Femur (tissue), 1 donor: ENCODE results near the gene VIT.

Experiments used
- DNase-seq: peaks from one replicate; pipeline ENCODE4 v3.0.0-alpha.2; 2017

Gene VIT

DNA sequence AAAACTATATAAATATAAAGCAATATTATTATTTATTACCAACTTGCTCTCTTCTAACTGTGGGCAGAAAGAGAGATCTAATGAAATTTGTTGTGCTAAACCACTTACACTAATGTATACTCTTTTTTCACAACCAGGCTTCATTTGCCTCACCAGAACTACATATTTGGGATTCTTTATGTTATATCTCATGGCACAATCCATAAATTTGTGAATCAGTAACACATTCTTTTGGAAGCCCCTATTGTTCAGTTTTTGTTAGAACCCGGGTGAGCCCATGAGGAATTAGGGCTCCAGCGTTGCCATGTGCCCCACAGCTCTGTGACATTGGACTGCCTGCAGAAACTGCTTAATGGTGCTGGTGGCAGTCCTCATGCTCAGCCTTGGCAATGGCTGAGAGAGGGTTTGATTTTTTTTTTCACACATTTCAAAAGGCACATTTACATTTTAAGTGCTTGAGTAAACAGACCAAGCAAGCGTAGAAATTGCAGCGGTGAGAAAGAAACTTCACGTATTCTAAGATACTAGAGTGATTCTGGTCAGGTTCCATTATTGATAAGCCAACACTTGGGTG, 15.3 kb downstream of the VIT start:
- DNase-seq: no peak

DNA sequence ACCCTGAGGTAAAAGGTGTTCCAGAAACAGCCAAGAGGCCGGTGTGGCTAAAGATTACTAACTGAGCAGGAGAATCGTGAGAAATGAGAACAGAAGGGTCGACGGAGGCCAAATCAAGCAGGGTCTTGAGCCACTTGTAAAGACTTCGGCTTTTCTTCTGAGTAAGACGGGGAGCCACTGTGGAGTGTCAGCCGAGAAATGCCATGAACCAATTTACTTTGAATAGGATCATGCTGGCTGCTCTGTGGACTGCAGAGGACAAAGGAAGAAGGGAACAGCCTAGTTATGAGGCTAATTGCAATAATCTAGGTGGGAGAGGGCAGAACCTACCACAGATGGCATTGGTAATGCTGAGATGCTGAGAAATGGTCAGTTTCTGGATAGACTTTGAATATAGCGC, 16.8 kb downstream of the VIT start:
- no peak for DNase-seq

DNA sequence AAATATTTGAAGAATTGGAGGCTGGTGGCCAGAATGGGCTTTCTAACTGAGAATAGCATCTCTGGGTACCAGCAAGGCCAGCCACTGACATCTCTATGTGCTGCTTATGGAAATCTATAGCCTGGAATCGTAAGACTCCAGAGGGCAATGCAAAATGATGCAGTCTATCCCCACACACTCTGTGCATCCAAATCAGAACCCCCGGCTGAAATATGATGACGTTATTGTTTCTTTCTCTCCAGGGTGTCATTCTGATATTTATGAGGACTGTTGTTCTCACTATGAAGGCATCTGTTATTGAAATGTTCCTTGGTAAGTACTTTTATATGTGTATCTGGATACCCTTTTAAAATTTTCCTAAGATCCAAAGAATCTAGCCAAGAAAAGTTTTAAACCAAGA, 19.6 kb downstream of the VIT start:
- DNase-seq: no peak

DNA sequence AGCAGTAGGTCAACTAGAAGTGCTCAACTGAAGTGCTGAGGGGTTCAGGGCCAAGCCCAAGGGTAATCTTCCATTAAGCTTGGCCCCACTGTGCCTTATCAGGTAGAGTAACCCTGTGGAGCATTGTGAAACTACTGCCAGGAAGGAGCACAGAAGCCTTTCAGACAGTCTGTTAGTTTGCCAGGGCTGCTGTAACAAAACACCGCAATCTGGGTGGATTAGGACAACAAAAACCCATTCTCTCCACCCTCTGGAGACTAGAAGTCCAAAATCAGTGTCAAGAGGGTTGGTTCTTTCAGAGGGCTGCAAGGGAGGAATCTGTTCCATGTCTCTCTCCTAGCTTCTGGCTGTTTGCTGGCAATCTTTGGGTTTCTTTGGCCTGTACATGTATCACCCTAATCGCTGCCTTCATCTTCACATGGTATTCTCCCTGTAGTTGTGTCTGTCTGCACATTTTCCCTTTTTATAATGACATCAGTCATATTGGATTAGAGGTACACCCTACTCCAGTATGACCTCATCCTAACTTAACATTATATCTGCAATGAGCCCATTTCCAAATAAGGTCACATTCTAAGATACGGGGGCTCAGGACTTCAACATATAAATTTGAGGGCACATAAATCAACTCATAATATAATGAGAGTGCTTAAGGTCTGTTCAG, 21.2 kb downstream of the VIT start:
- DNase-seq: no peak

DNA sequence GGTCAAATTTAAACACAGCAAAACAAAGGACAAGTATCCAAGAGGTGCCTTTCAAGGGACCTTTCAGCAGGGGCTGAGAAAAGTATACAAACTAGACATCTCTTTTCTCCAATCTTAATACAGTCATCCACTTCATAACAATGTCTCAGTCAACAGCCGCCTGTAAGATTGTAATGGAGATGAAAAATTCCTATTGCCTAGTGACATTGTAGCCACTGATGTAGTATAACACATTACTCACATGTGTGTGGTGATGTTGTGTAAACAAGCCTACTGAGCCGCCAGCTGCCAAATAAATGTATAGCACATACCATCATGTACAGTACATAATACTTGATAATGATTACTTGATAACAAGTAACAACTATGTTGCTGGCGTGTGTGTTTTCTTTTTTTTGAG, 31.0 kb downstream of the VIT start:
- no peak for DNase-seq

DNA sequence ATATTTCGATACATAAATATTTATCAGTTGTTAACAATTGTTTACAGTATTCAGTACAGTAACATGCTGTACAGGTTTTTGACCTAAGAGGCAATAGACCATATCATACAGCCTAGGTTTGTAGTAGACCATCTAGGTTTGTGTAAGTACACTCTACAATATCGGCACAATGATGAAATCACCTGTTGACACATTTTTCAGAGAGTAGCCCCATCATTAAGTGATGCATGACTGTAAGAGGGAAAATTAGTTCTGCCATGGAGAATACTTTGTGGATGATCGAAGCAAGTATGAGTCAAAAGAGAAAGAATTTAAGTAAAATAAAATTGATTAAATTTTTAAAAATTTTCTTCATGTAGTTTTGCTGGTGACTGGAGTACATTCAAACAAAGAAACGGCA, 32.6 kb downstream of the VIT start:
- no peak for DNase-seq

DNA sequence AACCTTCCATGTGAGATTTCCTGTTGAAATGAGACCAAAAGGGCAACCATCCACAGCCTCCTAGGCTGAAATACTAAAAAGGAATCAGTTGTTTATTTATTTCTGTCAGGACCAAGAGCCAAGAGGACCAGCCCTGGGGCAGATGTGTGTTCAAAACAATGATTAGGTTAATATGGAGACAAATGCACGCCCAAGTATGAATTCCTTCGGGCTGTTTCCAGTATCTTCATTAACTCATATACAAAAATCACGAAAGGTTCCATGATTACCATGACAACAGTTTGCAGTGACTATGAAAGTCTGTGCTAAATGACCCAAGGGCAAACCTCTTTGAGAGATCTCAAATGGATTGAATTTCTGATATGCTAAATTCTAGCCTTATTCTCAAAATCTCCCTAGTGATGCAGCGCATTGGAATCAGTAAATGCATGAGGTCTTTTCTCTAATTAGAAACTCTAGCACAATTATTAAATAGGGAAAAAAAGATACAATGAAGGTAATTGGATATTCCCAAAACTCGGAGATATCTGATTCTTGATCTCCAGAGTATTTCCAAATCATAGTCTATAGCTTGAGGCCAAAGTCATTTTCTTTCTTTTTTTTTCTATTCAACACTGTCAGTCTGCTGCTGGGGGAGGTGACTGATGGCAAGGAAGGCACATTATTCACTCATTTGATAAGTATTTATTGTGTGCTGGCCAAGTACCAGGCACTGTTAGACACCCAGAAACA, 35.6 kb downstream of the VIT start:
- peak; percentile 41 for DNase-seq

DNA sequence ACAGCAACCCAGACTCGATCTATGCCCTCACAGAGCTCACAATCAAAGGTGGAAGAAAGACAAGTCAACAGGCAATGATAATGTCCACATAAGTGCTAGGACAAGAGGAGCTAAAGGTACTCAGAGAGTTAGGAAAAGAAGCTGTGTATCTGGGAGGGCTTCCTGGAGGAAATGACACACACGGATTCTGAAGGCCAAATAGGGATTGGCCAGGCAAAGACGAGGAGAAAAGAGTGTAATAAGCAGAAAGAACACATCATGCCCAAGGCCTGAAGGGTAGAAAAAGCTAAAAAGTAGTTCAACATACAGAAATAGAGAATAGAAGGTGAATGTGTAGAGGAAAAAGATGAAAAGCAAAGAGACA, 36.1 kb downstream of the VIT start:
- DNase-seq: no peak

DNA sequence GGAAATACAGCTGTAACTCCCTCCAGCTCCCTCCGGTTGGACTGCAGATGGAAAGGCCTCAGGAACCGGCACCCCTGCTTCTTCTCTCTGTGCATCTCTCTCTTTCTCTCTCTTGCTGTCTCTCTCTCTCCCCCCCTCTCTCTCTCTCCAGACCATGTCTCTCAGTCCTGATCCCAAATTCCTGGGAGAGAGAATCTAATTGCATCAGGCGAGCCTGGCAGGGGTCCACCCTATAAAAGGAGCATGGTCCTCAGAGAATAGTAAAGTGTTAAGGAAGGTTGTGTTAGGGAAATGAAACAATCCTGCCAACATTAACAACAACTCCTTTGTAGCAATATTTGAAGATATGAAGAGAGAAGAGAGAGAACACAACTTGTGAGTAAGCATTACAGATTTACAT, 36.7 kb downstream of the VIT start:
- DNase-seq: no peak

DNA sequence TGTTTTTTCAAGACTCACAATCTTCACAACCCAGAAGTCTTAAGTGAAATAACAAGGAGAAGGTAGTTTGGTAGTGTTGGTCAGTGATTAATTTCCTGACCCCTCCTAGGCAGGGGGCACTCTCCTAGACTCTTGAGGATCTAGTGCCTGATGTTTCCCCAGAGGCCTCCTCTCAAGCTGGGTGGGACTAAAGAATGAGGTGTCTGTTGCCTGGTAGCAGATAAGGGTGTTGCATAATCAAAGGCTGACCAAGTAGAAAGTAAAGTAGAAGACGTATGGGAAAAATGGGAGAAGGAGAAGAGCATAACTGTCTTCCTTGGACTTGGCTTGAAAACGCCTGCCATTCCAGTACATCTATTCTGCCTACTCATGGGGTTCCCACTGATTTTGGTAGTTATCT, 37.8 kb downstream of the VIT start:
- no peak for DNase-seq

DNA sequence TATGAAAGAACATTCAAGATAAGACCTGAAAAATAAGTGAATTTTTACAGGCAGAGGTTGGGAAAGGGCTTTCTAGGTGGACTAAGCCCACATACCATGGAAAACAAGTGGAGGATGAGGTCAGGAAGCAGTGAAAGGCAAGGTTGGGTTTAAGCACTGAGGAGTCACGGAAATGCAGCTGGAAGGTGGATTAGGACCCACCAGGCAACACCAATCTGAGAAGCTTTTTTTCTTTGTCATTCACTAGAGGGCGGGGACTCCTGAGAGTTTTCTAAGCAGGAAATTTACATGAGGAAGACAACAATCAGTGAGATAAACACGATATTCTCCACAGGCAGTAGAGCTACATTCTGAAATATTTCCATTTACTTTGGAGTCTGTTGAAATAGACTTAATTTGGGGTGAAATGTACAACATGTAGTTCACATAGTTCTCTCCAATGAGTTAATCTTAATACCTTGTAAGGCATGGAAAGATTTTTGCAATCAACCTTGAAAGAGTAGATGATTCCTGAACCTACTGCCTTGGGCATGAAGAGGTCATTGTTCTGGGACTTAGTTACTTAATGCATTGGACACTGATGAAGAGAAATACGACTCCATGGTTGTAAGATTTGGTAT, 40.7 kb downstream of the VIT start:
- DNase-seq: no peak

DNA sequence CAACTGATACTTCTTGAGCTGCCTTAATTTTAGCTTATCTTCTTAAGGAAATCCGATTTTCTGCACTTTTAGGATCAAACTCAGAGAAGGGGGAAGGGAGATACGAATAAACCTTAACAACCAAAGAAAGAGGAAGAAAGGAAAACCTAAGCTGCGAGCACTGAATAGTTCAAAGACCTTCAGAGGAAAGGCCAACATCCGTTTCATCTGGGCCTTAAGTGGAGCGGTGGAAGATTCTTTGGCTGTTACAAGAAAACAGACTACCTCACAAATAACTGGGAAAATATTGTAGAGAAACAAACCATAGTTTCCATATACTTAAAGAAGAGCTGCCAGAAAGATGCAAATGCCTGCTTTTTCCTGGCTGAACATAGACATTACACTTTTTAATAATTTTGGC, 43.6 kb downstream of the VIT start:
- no peak for DNase-seq

DNA sequence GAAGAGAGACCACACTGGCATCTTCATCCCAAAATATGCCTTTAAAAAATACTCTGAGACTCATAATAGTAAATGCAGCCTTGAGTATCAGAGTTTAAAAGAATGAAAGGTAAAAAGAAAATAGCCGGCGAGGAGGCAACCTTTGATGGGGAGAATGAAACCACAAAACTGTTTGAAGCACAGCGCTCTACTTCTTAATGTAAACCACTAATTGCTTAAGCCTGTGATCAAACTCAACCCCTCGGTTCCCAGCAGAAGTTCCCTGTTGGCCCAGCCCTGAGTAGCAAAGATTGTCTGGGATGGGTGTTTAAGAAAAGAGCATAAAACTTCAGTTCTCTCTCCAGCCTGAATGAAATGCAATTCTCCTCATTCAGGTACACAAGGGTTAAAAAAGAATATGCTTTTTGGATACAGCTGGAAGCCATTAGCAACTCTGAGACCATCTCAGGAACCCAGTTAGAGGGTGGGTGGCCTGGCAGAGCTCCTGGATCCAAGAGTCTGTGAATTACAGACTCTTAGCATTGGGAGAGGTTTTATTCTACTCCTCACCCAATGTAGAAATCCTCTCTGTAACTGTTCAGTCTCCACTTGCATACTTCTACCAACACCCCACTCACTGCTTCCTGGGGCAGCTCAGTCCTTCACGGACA, 44.8 kb downstream of the VIT start:
- DNase-seq: peak; percentile 64

DNA sequence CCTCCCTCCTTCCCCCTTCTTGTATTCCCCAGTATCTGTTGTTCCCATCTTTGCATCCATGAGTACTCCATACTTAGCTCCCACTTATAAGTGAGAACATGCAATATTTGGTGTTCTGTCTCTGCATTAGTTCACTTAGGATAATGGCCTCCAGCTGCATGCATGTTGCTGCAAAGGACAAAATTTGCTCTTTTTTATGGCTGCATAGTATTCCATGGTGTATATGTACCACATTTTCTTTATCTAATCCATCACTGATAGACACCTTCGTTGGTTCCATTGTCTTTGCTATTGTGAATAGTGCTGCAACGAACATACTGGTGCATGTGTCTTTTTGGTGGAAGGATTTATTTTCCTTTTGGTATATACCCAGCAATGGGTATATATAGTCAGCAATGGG, 47.4 kb downstream of the VIT start:
- DNase-seq: no peak

DNA sequence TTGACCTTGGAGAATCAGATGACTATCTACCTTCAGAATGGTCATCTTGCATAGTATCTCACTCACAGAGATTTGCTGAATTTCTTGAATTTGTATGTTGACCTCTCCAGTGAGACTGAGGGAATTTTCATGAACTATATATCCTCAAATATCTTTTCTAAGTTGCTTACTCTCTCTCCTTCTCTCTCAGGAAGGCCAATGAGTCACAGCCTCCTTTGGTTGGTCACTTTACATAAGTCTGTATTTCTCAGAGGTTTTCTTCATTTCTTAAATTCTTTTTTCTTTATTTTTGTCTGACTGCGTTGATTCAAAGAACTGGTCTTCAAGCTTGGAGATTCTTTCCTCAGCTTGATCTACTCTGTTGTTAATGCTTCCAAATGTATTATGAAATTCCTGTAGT, 51.7 kb downstream of the VIT start:
- no peak for DNase-seq

DNA sequence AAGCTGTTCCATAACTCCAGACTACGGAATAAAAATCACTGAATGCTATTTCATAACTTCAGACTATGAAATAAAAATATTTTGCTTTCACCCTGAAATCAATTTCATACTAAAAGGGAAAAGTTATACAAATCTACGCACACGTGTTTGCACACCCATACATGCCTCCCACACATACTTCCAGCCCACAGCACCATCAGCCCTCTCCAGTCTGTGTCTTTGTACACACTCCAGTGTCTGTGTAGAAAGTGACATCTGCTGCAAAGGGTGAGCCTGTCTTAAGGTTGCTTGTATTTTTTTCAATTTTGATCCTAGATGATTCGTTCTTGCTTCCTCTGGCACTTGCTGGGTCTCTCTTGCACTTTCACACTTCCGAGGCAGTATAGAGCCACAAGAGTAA, 53.6 kb downstream of the VIT start:
- DNase-seq: no peak

DNA sequence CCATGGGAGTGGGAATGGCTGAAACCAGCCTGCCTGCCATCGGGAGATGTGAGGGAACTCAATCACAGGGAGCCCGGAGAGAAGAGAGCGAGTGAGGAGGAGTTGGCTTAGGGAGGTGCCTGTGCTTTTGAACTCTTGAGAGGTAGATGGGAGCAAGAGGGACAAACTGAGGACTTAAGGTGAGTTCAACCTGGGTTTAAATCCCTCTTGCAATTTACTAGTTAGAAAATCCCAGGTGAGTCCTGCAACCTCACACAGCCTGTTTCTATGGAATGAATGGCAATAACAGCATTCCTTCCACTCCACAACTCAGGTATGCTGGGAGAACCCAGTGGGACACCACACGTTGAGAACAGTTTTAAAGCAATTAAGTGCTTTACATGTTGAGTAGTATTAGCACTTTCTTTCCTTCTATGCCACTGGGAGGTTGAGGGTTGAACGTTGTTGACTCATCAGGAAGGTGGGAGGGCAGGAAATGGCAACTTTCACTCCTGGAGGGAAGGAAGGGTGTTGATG, 57.3 kb downstream of the VIT start:
- DNase-seq: no peak

DNA sequence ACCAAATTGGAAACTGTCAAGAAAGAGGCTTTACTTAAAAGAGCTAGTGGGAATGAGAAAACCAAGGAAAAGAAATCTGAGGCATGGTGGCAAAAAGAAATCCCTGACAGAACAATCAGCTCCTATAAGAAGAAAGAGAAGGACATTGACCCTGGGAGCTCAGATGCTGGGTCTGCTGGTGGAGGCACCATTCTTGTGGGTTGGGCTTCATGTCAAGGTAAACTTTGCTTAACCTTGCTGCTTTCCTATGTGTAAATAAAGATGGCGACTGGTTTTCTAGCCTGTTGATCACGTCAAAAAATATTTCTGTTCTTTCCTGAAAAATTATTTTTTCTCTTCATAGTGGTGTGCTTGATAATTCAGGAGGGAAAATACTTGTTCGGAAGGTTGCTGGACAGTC, 58.1 kb downstream of the VIT start:
- no peak for DNase-seq

DNA sequence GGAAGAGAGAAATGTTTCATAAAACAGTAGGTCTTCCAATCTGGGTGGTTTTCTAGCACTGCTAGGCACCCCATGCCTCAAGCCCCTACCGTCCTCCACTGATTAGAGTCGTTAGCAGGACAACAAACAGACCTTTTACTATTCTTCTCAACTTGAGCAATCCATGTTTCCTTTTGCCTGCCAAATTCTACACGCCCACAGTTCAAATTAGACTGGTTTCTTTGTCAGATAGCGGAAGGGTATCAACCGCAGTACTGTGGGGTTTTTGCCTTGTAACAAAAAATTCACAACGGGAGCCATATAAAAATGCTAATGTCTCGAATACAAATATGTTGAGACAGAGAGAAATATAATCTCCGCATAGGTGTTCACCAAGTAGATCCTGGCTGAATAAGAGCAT, 59.9 kb downstream of the VIT start:
- DNase-seq: no peak

DNA sequence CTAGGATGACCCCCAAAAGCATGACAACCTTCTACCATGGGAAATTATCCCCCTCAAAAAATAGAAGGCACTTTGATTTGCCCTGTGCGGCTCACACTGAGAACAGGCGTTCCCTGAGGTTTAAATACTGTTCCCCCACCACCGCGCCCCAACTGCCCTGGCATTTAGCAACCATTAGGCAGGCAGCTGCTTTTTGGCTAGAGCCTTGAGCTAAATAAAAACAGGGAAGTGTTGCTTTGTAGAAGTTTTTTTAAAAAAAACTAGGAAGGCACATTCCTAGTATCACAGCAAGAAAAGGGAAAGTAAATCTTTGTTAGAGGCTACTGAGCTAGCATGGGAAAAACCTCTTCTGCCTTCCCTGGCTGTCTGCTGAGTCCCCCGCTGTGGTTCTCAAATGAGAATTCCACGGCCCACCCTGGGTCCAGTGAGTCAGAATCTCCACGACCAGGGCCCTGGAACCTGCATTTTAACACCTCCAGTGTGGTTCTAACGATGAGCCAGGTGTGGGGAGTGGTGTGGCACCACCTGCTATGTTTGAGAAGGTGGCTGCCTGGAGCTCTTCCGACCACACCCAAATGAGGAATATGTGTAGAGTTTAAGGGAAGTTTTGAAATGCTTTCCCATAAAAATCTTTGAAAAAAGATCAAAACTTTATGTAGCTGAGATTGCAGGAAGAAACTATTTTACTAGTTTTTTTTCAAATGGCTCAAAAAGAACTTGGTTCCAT, 66.4 kb downstream of the VIT start:
- DNase-seq: no peak

DNA sequence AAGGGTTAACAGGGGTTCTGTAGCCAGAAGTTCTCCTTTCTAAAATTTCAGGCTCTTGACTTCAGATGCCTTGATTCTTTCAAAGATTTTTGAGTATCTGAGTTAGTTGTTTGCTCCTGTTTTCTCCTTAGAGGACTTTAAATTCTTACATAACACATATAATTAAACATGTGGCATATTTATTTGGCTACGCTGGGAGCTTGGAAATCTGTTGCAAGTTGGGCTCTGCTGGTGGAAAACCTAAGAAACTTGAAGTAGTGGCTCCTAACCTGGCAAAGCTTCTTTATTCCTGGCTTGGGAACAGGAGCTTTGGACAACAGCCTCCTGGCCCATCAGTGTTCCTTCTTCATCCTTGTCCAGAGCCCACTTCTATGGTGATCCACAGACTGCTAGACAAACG, 72.6 kb downstream of the VIT start:
- peak; percentile 37 for DNase-seq

DNA sequence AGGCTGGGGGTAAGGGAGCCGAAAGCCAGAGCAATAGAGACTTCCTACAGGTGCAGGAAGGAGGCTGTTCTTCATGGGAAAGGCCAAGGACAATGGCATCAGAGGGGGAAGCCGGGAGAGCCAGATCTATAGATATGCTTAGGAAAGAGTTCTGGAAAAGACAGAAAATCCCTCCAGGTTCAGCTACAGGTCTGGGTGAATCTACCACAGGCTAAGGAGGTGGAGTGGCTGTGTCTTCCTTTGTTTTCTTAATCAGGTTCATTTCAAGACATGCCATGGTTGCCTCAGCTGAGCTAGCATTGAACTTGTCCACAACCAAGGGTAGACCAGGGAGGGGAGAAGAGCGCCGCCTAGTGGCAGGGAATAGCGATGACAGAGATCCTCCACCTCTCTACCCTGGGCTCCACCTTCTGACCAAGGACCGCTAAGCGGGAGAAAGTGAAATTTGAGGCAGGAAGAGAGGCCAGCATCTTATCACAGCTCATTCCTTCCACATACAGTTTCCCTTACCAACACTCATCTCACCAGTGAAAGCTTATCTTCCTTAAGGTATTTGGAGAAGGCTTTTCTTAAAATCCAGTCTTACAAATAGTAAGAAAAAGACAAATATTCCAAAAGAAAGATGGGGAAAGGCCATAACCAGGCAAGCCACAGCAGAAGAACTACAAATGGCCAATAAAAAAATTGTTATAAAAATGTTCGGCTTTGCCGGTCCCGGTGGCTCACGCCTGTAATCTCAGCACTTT, 74.2 kb downstream of the VIT start:
- DNase-seq: no peak
